Measurements from ENCODE around the gene AKIRIN1.
A peak's percentile ranks its signal among the peaks of the same experiment; 100 is the strongest.

The AKIRIN1 gene

GRCh38 chr1:38990386-38990737 is 714 bp upstream of the AKIRIN1 start:
- peak overlapping the region; percentile 84 for H3K27ac ChIP-seq
- no peak for TF ChIP-seq ZFX (IDR thresholded peaks at IDR 0.05; ENCODE audit: borderline replicate concordance)
- no peak for TF ChIP-seq CTCF (IDR thresholded peaks at IDR 0.05)

GRCh38 chr1:38991638-38992411 is 749 bp downstream of the AKIRIN1 start:
- peak overlapping the region; percentile 84 for H3K27ac ChIP-seq
- TF ChIP-seq CTCF (IDR thresholded peaks at IDR 0.05) (no peak), ZFX (IDR thresholded peaks at IDR 0.05; ENCODE audit: borderline replicate concordance) (no peak)

GRCh38 chr1:38992412-38993111 is 1.5 kb downstream of the AKIRIN1 start:
- peak overlapping the region; percentile 84 for H3K27ac ChIP-seq
- TF ChIP-seq ZFX (IDR thresholded peaks at IDR 0.05; ENCODE audit: borderline replicate concordance) (no peak), CTCF (IDR thresholded peaks at IDR 0.05) (no peak)

GRCh38 chr1:38994196-38994595 is 3.1 kb downstream of the AKIRIN1 start:
- no peak for TF ChIP-seq CTCF (IDR thresholded peaks at IDR 0.05)
- no peak for TF ChIP-seq ZFX (IDR thresholded peaks at IDR 0.05; ENCODE audit: borderline replicate concordance)
- no peak overlapping the region for H3K27ac ChIP-seq

- no peak overlapping the region for H3K27ac ChIP-seq
- no peak for TF ChIP-seq CTCF (IDR thresholded peaks at IDR 0.05)
- no peak for TF ChIP-seq ZFX (IDR thresholded peaks at IDR 0.05; ENCODE audit: borderline replicate concordance)
These were observed 6.2 kb downstream of the AKIRIN1 start for GRCh38 chr1:38997034-38997900.

- TF ChIP-seq CTCF (IDR thresholded peaks at IDR 0.05) = no peak
- TF ChIP-seq ZFX (IDR thresholded peaks at IDR 0.05; ENCODE audit: borderline replicate concordance) = no peak
- no peak overlapping the region for H3K27ac ChIP-seq
These were observed 6.8 kb downstream of the AKIRIN1 start for GRCh38 chr1:38997901-38998190.

Data from 22Rv1 (cell line).